Parathyroid adenoma (tissue), 2 donors: ENCODE results near the gene RTL1.

ENCODE experiments used
- H2AFZ ChIP-seq: fragments of 300-600 bp; sonication (generic); one replicate; pipeline ENCODE4 v1.7.0; 2017; ENCODE audit warnings: antibody characterized with exemption, mild to moderate bottlenecking
- H3K27ac ChIP-seq: fragments of 300-600 bp; sonication (generic); one replicate; pipeline ENCODE4 v1.7.0; 2017
- H3K27me3 ChIP-seq: fragments of 300-600 bp; sonication (generic); one replicate; pipeline ENCODE4 v1.7.0; 2017; ENCODE audit warnings: low read length; ENCODE audit not compliant: control insufficient read depth, insufficient read depth
- H3K36me3 ChIP-seq: fragments of 300-600 bp; sonication (generic); one replicate; pipeline ENCODE4 v1.7.0; 2017; ENCODE audit warnings: low read length; ENCODE audit not compliant: control insufficient read depth, insufficient read depth
- H3K4me1 ChIP-seq: fragments of 300-600 bp; sonication (generic); one replicate; pipeline ENCODE4 v1.7.0; 2017; ENCODE audit warnings: control low read depth
- H3K4me2 ChIP-seq: fragments of 300-600 bp; sonication (generic); one replicate; pipeline ENCODE4 v1.7.0; 2017; ENCODE audit warnings: low read length
- H3K4me3 ChIP-seq: fragments of 300-600 bp; sonication (generic); one replicate; pipeline ENCODE4 v1.7.0; 2017; ENCODE audit warnings: low read depth, low read length
- H3K79me2 ChIP-seq: fragments of 300-600 bp; sonication (generic); one replicate; pipeline ENCODE4 v1.7.0; 2017; ENCODE audit warnings: control low read depth
- H3K9ac ChIP-seq: fragments of 300-600 bp; sonication (generic); one replicate; pipeline ENCODE4 v1.7.0; 2017; ENCODE audit warnings: mild to moderate bottlenecking
- H3K9me3 ChIP-seq: fragments of 300-600 bp; sonication (generic); one replicate; pipeline ENCODE4 v1.7.0; 2017; ENCODE audit warnings: low read length; ENCODE audit not compliant: control insufficient read depth
- CTCF ChIP-seq: fragments of 300-600 bp; sonication (generic); IDR thresholded peaks from one replicate; pipeline ENCODE4 v1.7.0; 2017; ENCODE audit warnings: antibody characterized with exemption, mild to moderate bottlenecking
- donor health status: primary hyperparathyroidism.

RTL1 gene

GRCh38 chr14:100898935-100899883 lies 4.3 kb downstream of the RTL1 start:
- Histone ChIP-seq H3K4me3 (no peak overlapping the region), H3K9ac (no peak overlapping the region), H3K4me2 (no peak overlapping the region), H3K27ac (no peak overlapping the region), H3K27me3 (no peaks in the 10 kb centered on the region), H3K36me3 (no peaks in the 10 kb centered on the region), H2AFZ (no peak overlapping the region), H3K9me3 (no peaks in the 10 kb centered on the region), H3K4me1 (no peaks in the 10 kb centered on the region), H3K79me2 (no peaks in the 10 kb centered on the region)
- TF ChIP-seq CTCF: no peak

- Histone ChIP-seq H3K9me3 (no peaks in the 10 kb centered on the region), H3K4me2 (no peak overlapping the region), H2AFZ (no peak overlapping the region), H3K4me1 (no peaks in the 10 kb centered on the region), H3K9ac (no peak overlapping the region), H3K79me2 (no peaks in the 10 kb centered on the region), H3K36me3 (no peaks in the 10 kb centered on the region), H3K4me3 (no peak overlapping the region), H3K27ac (no peak overlapping the region), H3K27me3 (no peaks in the 10 kb centered on the region)
- no peak for TF ChIP-seq CTCF
These were observed 5.1 kb downstream of the RTL1 start for GRCh38 chr14:100898465-100898864.

- H3K27ac ChIP-seq: no peak overlapping the region
- no peaks in the 10 kb centered on the region for H3K9me3 ChIP-seq
- H3K27me3 ChIP-seq: no peaks in the 10 kb centered on the region
- no peak for TF ChIP-seq CTCF
- no peak overlapping the region for H3K9ac ChIP-seq
- H3K4me2 ChIP-seq: no peak overlapping the region
- H2AFZ ChIP-seq: no peak overlapping the region
- H3K79me2 ChIP-seq: no peaks in the 10 kb centered on the region
- H3K36me3 ChIP-seq: no peaks in the 10 kb centered on the region
- H3K4me3 ChIP-seq: no peak overlapping the region
- no peaks in the 10 kb centered on the region for H3K4me1 ChIP-seq
These were observed 7.0 kb downstream of the RTL1 start for GRCh38 chr14:100896369-100897060.

- Histone ChIP-seq H3K4me3 (no peak overlapping the region), H3K79me2 (no peaks in the 10 kb centered on the region), H3K9ac (no peak overlapping the region), H3K9me3 (no peaks in the 10 kb centered on the region), H2AFZ (no peak overlapping the region), H3K27ac (no peak overlapping the region), H3K4me1 (no peaks in the 10 kb centered on the region), H3K36me3 (no peaks in the 10 kb centered on the region), H3K4me2 (no peak overlapping the region), H3K27me3 (no peaks in the 10 kb centered on the region)
- TF ChIP-seq CTCF: no peak
These were observed 8.1 kb downstream of the RTL1 start for GRCh38 chr14:100895411-100895810.
